HepG2 (cell line): ENCODE data around the gene TNP2. TPM values are rescaled to one million over a fixed set of nuclear protein-coding genes. Genes with fewer than 3 reads are reported as not detected.

Experiments used
- ARID4A ChIP-seq: sonication (generic); formaldehyde crosslinking; IDR thresholded peaks from 2 replicates; pipeline ENCODE4 v1.5.0; 2020; ENCODE audit warnings: mild to moderate bottlenecking, missing genetic modification reagents, borderline replicate concordance
- ERF ChIP-seq: IDR thresholded peaks from 2 replicates; pipeline ENCODE4 v1.6.1; 2018; ENCODE audit warnings: missing biosample characterization, missing genetic modification reagents
- GZF1 ChIP-seq: sonication (generic); formaldehyde crosslinking; IDR thresholded peaks from 2 replicates; pipeline ENCODE4 v1.5.1; 2020; ENCODE audit warnings: mild to moderate bottlenecking, missing genetic modification reagents
- KLF13 ChIP-seq: sonication (generic); formaldehyde crosslinking; IDR thresholded peaks from 2 replicates; pipeline ENCODE4 v1.4.0; 2020; ENCODE audit warnings: mild to moderate bottlenecking, missing genetic modification reagents
- MTF2 ChIP-seq: sonication (generic); formaldehyde crosslinking; IDR thresholded peaks from 2 replicates; pipeline ENCODE4 v1.5.0; 2020; ENCODE audit warnings: missing genetic modification reagents, borderline replicate concordance
- MYPOP ChIP-seq: sonication (generic); formaldehyde crosslinking; IDR thresholded peaks from 2 replicates; pipeline ENCODE4 v1.8.1; 2023; ENCODE audit warnings: mild to moderate bottlenecking, moderate library complexity, missing genetic modification reagents
- POLR2A ChIP-seq, 2 experiments: IDR thresholded peaks; 2 replicates each; pipeline ENCODE4 v1.6.1; 2011; ENCODE audit warnings: low read depth in 2 of 2, low read length in 2 of 2, mild to moderate bottlenecking in 1 of 2, moderate library complexity in 1 of 2; ENCODE audit not compliant: insufficient read depth in 1 of 2
- SPEN ChIP-seq: sonication (generic); formaldehyde crosslinking; IDR thresholded peaks from 2 replicates; pipeline ENCODE4 v1.5.1; 2020; ENCODE audit warnings: low read depth, mild to moderate bottlenecking, missing genetic modification reagents
- U2AF1 ChIP-seq: fragments of 200-400 bp; formaldehyde crosslinking; optimal IDR thresholded peaks from 2 replicates; pipeline ENCODE3; 2017; ENCODE audit warnings: mild to moderate bottlenecking, low read depth, low read length
- ZFP82 ChIP-seq: sonication (generic); formaldehyde crosslinking; IDR thresholded peaks from 2 replicates; pipeline ENCODE4 v1.5.1; 2020; ENCODE audit warnings: mild to moderate bottlenecking, missing genetic modification reagents, borderline replicate concordance
- ZFP91 ChIP-seq: sonication (generic); formaldehyde crosslinking; IDR thresholded peaks from 2 replicates; pipeline ENCODE4 v1.9.0; 2022; ENCODE audit warnings: missing genetic modification reagents, mild to moderate bottlenecking, borderline replicate concordance
- ZNF280B ChIP-seq: sonication (generic); formaldehyde crosslinking; IDR thresholded peaks from 2 replicates; pipeline ENCODE4 v1.5.0; 2020; ENCODE audit warnings: missing genetic modification reagents, mild to moderate bottlenecking, borderline replicate concordance
- ZNF292 ChIP-seq: sonication (generic); formaldehyde crosslinking; IDR thresholded peaks from 2 replicates; pipeline ENCODE4 v1.8.1; 2022; ENCODE audit warnings: mild to moderate bottlenecking, low read depth, missing genetic modification reagents, borderline replicate concordance
- ZNF34 ChIP-seq: sonication (generic); formaldehyde crosslinking; IDR thresholded peaks from 2 replicates; pipeline ENCODE4 v1.4.0; 2020; ENCODE audit warnings: mild to moderate bottlenecking, missing genetic modification reagents, borderline replicate concordance
- ZNF441 ChIP-seq: sonication (generic); formaldehyde crosslinking; IDR thresholded peaks from 2 replicates; pipeline ENCODE4 v1.7.0; 2021; ENCODE audit warnings: missing genetic modification reagents, borderline replicate concordance
- ZNF576 ChIP-seq: sonication (generic); formaldehyde crosslinking; IDR thresholded peaks from 2 replicates; pipeline ENCODE4 v1.4.0; 2020; ENCODE audit warnings: mild to moderate bottlenecking, missing genetic modification reagents
- ZNF670 ChIP-seq: sonication (generic); formaldehyde crosslinking; IDR thresholded peaks from 2 replicates; pipeline ENCODE4 v1.8.0; 2022; ENCODE audit warnings: mild to moderate bottlenecking, missing genetic modification reagents, borderline replicate concordance
- ZNF75D ChIP-seq: sonication (generic); formaldehyde crosslinking; IDR thresholded peaks from 2 replicates; pipeline ENCODE4 v1.8.1; 2023; ENCODE audit warnings: missing genetic modification reagents, mild to moderate bottlenecking, borderline replicate concordance
- polyA plus RNA-seq, 8 experiments: library from polyadenylated mRNA; depleted of rRNA in 3 of 8; stranded (reverse) in 7 of 8; unstranded in 1 of 8; fragments of >200 nt; fragmentation: Illumina TruSeq in 4 of 8; extraction: Trizol in 4 of 8; gene quantifications; 2 replicates each; pipeline versions ENCODE4 v1.2.1 to v1.2.3, GENCODE V29; 2011 to 2016; ENCODE audit warnings: low read depth in 4 of 8, missing spikeins in 1 of 8, mixed read lengths in 1 of 8; ENCODE audit not compliant: insufficient read depth in 1 of 8
- total RNA-seq, 5 experiments: library from RNA; depleted of rRNA; stranded (reverse); fragments of >200 nt; fragmentation: Illumina TruSeq; extraction: Trizol; gene quantifications; 2 replicates each; pipeline ENCODE4 v1.2.3, GENCODE V29; 2016; ENCODE audit warnings: low read depth in 1 of 5
- TF ChIP-seq, protein P1 (sequence below): IDR thresholded peaks from 2 replicates; pipeline ENCODE4 v1.6.1; 2016; ENCODE audit warnings: low read depth

The TNP2 gene
- total and polyA plus RNA-seq, 2 of the 13 experiments (the other 11 are each of a cell fraction or from before 2014, with no cell fraction given), result not detected

DNA sequence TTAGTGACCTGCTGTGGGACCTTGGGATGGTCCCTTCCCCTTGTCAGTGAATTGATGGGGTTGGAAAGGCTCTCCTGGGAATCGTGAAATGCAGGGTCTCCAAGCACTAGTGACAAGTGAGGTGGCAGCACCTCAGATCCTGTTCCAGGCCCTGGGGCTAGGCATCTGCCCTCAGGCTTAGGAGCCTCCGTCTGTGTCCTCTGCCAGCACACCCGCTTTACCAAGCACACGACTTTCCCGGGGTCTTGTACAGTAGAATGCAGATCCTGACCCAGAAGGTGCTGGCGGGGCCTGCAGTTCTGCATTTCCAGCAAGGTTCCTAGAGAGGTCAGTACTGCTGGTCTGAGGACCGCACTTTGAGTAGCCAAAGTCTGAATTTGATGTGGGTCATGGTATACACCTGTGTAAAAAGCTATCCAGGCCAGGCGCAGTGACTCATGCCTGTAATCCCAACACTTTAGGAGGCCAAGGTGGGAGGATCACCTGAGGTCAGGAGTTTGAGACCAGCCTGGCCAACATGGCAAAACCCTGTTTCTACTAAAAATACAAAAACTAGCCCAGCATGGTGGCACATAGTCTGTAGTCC is 45.3 kb upstream of the TNP2 start (continued):
- TF ChIP-seq ARID4A (CRISPR knock-in tag) (peak; percentile 3; the same call in 1 of the 2 replicates), U2AF1 (no peak), ERF (CRISPR knock-in tag) (no peak), SPEN (CRISPR knock-in tag) (peak; percentile 51; the same call in 1 of the 2 replicates), ZNF75D (CRISPR knock-in tag) (no peak), ZFP91 (CRISPR knock-in tag) (peak; percentile 35; the same call in 1 of the 2 replicates), POLR2A (IDR thresholded peaks at IDR 0.05; ENCODE audit: insufficient read depth in 1 of 2, low read depth in 2 of 2, low read length in 2 of 2) (no peak), MTF2 (CRISPR knock-in tag) (no peak), ZNF670 (CRISPR knock-in tag) (no peak), ZNF576 (no peak), ZFP82 (CRISPR knock-in tag) (no peak), ZNF280B (0 out of 2 replicates have a peak, but pooled peaks have one; percentile 38), MYPOP (CRISPR knock-in tag) (no peak), GZF1 (CRISPR knock-in tag) (peak; percentile 47; the same call in 1 of the 2 replicates), KLF13 (CRISPR knock-in tag) (no peak), ZNF441 (no peak), ZNF34 (CRISPR knock-in tag) (no peak), ZNF292 (CRISPR knock-in tag) (0 out of 2 replicates have a peak, but pooled peaks have one; percentile 39)
- TF ChIP-seq, protein P1, sequence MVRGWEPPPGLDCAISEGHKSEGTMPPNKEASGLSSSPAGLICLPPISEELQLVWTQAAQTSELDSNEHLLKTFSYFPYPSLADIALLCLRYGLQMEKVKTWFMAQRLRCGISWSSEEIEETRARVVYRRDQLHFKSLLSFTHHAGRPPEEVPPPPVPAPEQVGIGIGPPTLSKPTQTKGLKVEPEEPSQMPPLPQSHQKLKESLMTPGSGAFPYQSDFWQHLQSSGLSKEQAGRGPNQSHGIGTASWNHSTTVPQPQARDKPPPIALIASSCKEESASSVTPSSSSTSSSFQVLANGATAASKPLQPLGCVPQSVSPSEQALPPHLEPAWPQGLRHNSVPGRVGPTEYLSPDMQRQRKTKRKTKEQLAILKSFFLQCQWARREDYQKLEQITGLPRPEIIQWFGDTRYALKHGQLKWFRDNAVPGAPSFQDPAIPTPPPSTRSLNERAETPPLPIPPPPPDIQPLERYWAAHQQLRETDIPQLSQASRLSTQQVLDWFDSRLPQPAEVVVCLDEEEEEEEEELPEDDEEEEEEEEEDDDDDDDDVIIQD (CRISPR knock-in tag), result no peak
